Measurements from ENCODE around the gene CCDC50.

The CCDC50 gene

GRCh38 chr3:191321019-191321767 lies 8.0 kb upstream of the CCDC50 start:
- no peak overlapping the region for H3K4me2 ChIP-seq (ENCODE audit: low read depth, low read length, poor library complexity, severe bottlenecking)
- H3K4me3 ChIP-seq (ENCODE audit: low read length, poor library complexity, severe bottlenecking): no peak overlapping the region
- no peaks in the 10 kb centered on the region for H3K9me3 ChIP-seq (ENCODE audit: insufficient read depth, low read depth, low read length)
- no peaks in the 10 kb centered on the region for H3K79me2 ChIP-seq (ENCODE audit: insufficient read depth, low read length)
- H3K9ac ChIP-seq (ENCODE audit: low read depth, low read length, poor library complexity, severe bottlenecking): no peak overlapping the region
- H2AFZ ChIP-seq (ENCODE audit: low read length): no peak overlapping the region
- no peaks in the 10 kb centered on the region for H3K4me1 ChIP-seq (ENCODE audit: insufficient read depth, low read length, poor library complexity, severe bottlenecking)
- H4K20me1 ChIP-seq (ENCODE audit: insufficient read depth, low read length, poor library complexity, severe bottlenecking): no peaks in the 10 kb centered on the region
- no peaks in the 10 kb centered on the region for H3F3A ChIP-seq (ENCODE audit: low read depth)
- no peak for TF ChIP-seq EZH2phosphoT487 (IDR thresholded peaks at IDR 0.05; ENCODE audit: borderline replicate concordance)
- no peak for TF ChIP-seq CTCF (conservative IDR thresholded peaks at IDR 0.05; ENCODE audit: low read length)
- H3K36me3 ChIP-seq (ENCODE audit: insufficient read depth, low read length): no peaks in the 10 kb centered on the region
- no peaks in the 10 kb centered on the region for H3K9me2 ChIP-seq (replicated peaks; ENCODE audit: low read depth, low read length)
- no peaks in the 10 kb centered on the region for H3K27me3 ChIP-seq (ENCODE audit: insufficient read depth, low read length, poor library complexity, severe bottlenecking)

- Histone ChIP-seq H3K4me3 (ENCODE audit: low read length, poor library complexity, severe bottlenecking) (no peak overlapping the region), H3K79me2 (ENCODE audit: insufficient read depth, low read length) (no peaks in the 10 kb centered on the region), H4K20me1 (ENCODE audit: insufficient read depth, low read length, poor library complexity, severe bottlenecking) (no peaks in the 10 kb centered on the region), H3K9me3 (ENCODE audit: insufficient read depth, low read depth, low read length) (no peaks in the 10 kb centered on the region), H3F3A (ENCODE audit: low read depth) (no peaks in the 10 kb centered on the region), H3K4me1 (ENCODE audit: insufficient read depth, low read length, poor library complexity, severe bottlenecking) (no peaks in the 10 kb centered on the region), H3K4me2 (ENCODE audit: low read depth, low read length, poor library complexity, severe bottlenecking) (no peak overlapping the region), H3K9me2 (replicated peaks; ENCODE audit: low read depth, low read length) (no peaks in the 10 kb centered on the region), H2AFZ (ENCODE audit: low read length) (no peak overlapping the region), H3K9ac (ENCODE audit: low read depth, low read length, poor library complexity, severe bottlenecking) (no peak overlapping the region), H3K36me3 (ENCODE audit: insufficient read depth, low read length) (no peaks in the 10 kb centered on the region), H3K27me3 (ENCODE audit: insufficient read depth, low read length, poor library complexity, severe bottlenecking) (no peaks in the 10 kb centered on the region)
- no peak for TF ChIP-seq EZH2phosphoT487 (IDR thresholded peaks at IDR 0.05; ENCODE audit: borderline replicate concordance)
- no peak for TF ChIP-seq CTCF (conservative IDR thresholded peaks at IDR 0.05; ENCODE audit: low read length)
Observed at GRCh38 chr3:191324936-191325335, 4.3 kb upstream of the CCDC50 start.

GRCh38 chr3:191327526-191327925 lies 1.7 kb upstream of the CCDC50 start:
- no peak overlapping the region for H3K9ac ChIP-seq (ENCODE audit: low read depth, low read length, poor library complexity, severe bottlenecking)
- no peak overlapping the region for H3K4me2 ChIP-seq (ENCODE audit: low read depth, low read length, poor library complexity, severe bottlenecking)
- H3K36me3 ChIP-seq (ENCODE audit: insufficient read depth, low read length): no peaks in the 10 kb centered on the region
- no peaks in the 10 kb centered on the region for H3K4me1 ChIP-seq (ENCODE audit: insufficient read depth, low read length, poor library complexity, severe bottlenecking)
- H2AFZ ChIP-seq (ENCODE audit: low read length): no peak overlapping the region
- H3K4me3 ChIP-seq (ENCODE audit: low read length, poor library complexity, severe bottlenecking): no peak overlapping the region
- H3K9me2 ChIP-seq (replicated peaks; ENCODE audit: low read depth, low read length): no peaks in the 10 kb centered on the region
- H3F3A ChIP-seq (ENCODE audit: low read depth): no peaks in the 10 kb centered on the region
- no peaks in the 10 kb centered on the region for H3K9me3 ChIP-seq (ENCODE audit: insufficient read depth, low read depth, low read length)
- no peaks in the 10 kb centered on the region for H4K20me1 ChIP-seq (ENCODE audit: insufficient read depth, low read length, poor library complexity, severe bottlenecking)
- no peaks in the 10 kb centered on the region for H3K27me3 ChIP-seq (ENCODE audit: insufficient read depth, low read length, poor library complexity, severe bottlenecking)
- no peak for TF ChIP-seq EZH2phosphoT487 (IDR thresholded peaks at IDR 0.05; ENCODE audit: borderline replicate concordance)
- no peak for TF ChIP-seq CTCF (conservative IDR thresholded peaks at IDR 0.05; ENCODE audit: low read length)
- no peaks in the 10 kb centered on the region for H3K79me2 ChIP-seq (ENCODE audit: insufficient read depth, low read length)

All from Loucy (cell line).